Stimulated activated CD8-positive, alpha-beta memory T cell treated with anti-CD3 and anti-CD28 coated beads, Interleukin-15, amount 100 ng/mL, for 4 hours (primary cell): ENCODE results near the gene STAT1.
"Not testable (repeated sequence)": the region's sequence is repeated elsewhere in the genome, so short reads cannot be mapped to it uniquely, and the experiment has no call there.

ENCODE experiments used
- DNase-seq, 2 donors: peaks; one replicate each; pipeline ENCODE4 v3.0.0-alpha.2; 2020; ENCODE audit warnings: low read depth in 2 of 2

The STAT1 gene

GRCh38 chr2:190981733-190982132, 32.2 kb downstream of the STAT1 start:
- no peak for DNase-seq

- DNase-seq = no peak
These were observed 32.6 kb downstream of the STAT1 start for GRCh38 chr2:190981333-190981732.

DNA sequence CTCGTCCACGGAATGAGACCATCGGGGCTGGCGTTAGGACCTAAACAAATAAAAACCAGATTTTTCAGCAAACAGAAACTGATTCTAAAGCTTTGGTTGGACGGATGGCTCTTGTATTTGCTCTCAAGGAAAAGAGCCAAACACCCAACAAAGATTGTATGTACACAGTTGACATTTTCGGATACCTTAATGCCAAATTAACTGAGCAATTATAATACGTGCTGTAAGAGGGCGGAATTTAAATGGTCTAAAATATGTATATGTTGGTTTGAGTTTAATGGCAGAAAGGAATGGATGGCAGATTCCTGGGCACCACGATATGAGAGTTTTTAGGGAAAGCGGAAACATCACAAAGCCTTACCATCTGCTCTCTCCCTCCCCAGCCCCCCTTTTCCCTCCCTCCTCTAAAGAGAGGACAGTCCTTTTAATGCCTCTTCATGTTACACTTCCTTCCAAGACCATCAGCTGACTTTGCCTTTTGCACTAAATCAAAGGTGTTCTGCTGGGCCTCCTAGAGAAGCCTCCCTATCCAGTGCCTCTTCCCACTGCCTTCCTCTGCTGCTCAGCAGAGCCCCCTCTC, 33.3 kb downstream of the STAT1 start:
- DNase-seq = no peak

- DNase-seq = no peak
These were observed 33.9 kb downstream of the STAT1 start for GRCh38 chr2:190979906-190980629.

- DNase-seq = no peak
These were observed 35.5 kb downstream of the STAT1 start for GRCh38 chr2:190978389-190979053.

DNA sequence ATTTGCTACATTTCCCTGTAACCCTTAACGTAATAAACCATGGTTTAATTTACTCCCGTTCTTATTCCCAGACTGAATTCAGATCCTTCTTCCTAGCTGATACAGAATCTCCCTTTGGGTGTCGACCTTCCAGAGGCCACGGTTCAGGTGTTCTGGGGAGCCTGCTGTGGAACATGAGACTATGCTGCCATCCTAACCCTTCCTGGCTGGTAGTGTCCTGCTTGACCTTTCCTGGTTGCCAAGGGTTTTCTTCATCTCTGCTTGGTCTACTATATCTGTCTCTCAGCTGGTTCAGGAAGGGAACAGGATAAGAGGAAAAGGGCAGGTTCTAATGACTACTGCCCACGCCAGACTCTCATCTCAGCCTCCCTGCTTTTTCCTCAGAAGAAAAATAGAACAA, 36.5 kb downstream of the STAT1 start:
- no peak for DNase-seq

- no peak for DNase-seq
These were observed 37.5 kb downstream of the STAT1 start for GRCh38 chr2:190976521-190976920.

- DNase-seq = no peak
These were observed 39.2 kb downstream of the STAT1 start for GRCh38 chr2:190974629-190975361.

DNA sequence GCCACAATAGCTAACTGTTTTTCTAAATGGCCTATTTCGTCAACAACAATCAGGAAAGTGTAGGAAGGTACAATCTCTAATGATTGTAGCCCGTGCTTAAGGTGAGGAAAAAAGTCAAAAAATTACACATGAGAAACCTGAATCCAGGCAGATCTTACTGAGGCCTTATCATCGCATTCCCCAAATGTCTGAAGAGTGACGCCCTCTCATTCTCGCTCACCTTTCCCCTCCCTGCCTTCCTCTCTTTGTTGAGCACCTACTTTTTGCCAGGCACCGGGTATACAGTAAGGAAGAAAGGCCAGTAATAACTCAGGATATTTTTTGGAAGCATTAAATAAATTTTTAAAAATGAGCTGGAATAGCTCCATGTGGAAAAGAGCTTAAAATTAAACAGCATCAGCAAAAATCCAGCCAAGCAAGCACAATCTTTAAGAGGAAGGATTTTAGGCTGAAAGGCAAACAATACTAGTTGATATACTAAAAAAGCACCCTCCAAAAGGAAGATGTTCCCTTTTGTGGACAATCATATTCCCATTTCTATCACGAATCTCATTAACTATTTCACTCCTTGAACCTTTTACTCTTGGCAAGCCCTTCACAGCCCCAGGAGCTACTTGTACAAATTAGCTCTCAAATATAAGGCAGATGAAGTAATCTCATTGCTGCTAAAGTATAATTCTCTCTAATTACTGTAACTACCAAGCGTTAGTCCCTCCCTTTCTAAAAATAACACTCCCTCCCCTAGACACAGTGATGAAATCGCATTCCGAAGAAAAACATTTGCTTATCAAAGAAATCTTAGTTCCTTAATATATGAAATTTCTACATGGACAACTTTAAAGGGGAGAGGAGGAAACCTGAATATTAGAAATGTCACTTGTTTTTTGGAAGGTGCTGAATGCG, 40.0 kb downstream of the STAT1 start:
- no peak for DNase-seq

DNA sequence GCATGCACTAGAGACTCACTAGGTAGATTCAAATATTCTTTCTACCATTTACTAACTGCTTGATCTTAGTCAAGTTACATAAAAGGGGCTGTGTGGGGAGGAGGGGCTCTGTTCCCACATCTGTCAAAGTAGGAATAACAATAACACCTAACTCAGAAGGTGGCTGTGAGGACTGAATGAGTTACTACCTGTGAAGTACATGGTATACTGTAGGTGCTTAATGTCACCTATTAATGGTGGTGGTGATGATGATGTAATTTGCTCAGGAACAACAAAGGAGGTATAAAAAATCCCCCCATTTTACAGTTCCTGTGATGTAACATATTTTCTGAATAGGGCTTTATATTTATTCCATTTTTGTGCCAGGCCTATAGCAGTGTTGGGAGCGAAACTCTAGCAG, 40.7 kb downstream of the STAT1 start:
- no peak for DNase-seq

- DNase-seq = no peak
These were observed 41.1 kb downstream of the STAT1 start for GRCh38 chr2:190972846-190973245.

- DNase-seq = no peak
These were observed 41.8 kb downstream of the STAT1 start for GRCh38 chr2:190972213-190972612.

GRCh38 chr2:190970873-190971506, 43.0 kb downstream of the STAT1 start:
- no peak for DNase-seq

DNA sequence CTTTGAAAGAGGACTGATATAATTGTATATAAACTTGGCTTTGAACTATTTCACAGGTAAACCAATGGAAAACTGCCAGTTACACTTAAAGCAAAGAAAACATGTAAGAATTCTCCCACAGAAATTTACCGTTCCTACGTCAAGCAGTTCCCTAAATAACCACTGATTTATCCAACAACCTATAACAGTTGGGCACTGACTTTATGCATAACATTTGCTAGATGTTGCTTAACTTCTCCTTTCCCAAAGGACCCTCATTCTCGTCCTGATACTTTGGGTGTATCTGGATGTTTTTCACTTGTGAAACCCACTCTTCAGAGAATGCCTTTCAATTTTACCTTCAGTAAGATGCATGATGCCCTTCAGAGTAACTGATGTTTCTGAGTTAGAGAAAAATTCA, 43.8 kb downstream of the STAT1 start:
- no peak for DNase-seq

GRCh38 chr2:190968522-190968921, 45.4 kb downstream of the STAT1 start:
- no peak for DNase-seq

- no peak for DNase-seq
These were observed 48.3 kb downstream of the STAT1 start for GRCh38 chr2:190965580-190966222.

- DNase-seq = no peak
These were observed 49.7 kb downstream of the STAT1 start for GRCh38 chr2:190964170-190964795.

GRCh38 chr2:190963088-190963487, 50.9 kb downstream of the STAT1 start:
- no peak for DNase-seq

GRCh38 chr2:190961918-190962487, 52.0 kb downstream of the STAT1 start:
- DNase-seq = no peak

DNA sequence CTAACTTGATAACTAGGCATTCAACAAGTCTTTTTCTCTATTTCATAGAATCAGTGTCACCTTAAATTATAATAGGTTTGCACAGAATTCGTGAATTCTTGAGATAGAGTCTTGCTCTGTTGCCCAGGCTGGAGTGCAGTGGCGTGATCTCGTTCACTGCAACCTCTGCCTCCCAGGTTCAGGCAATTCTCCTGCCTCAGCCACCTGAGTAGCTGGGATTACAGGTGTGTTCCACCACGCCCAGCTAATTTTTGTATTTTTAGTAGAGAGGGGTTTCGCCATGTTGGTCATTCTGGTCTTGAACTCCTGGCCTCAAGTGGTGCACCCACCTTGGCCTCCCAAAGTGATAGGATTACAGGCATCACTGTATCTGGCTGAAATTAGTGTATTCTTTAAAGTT, 52.9 kb downstream of the STAT1 start:
- DNase-seq = not testable (repeated sequence)
